Sigmoid colon (tissue), 7 donors: ENCODE measurements around the gene STOML1. TPM values are rescaled to one million over a fixed set of nuclear protein-coding genes. Genes with fewer than 3 reads are reported as not detected.

ENCODE experiments used
- DNase-seq: peaks from one replicate; pipeline ENCODE4 v3.0.0-alpha.2; 2019
- H3K27ac ChIP-seq, 4 donors: fragments of 200-600 bp; sonication (generic); one replicate each; pipeline ENCODE4 v1.5.1; 2016 to 2019; ENCODE audit warnings: mild to moderate bottlenecking in 1 of 4
- H3K27me3 ChIP-seq, 3 donors: fragments of 200-600 bp; sonication (generic); one replicate each; pipeline ENCODE4 v1.5.1; 2019; ENCODE audit warnings: mild to moderate bottlenecking in 1 of 3
- H3K36me3 ChIP-seq, 4 donors: fragments of 200-600 bp; sonication (generic); one replicate each; pipeline ENCODE4 v1.5.1; 2016 to 2019
- H3K4me1 ChIP-seq, 4 donors: fragments of 200-600 bp; sonication (generic); one replicate each; pipeline ENCODE4 v1.5.1; 2017 to 2019
- H3K4me3 ChIP-seq, 4 donors: fragments of 200-600 bp; sonication (generic); one replicate each; pipeline ENCODE4 v1.5.1; 2017 to 2019; ENCODE audit warnings: mild to moderate bottlenecking in 2 of 4, moderate library complexity in 1 of 4
- H3K9me3 ChIP-seq, 4 donors: fragments of 200-600 bp in 3 of 4; sonication (generic) in 3 of 4; one replicate each; pipeline versions ENCODE4 v1.5.1 to v1.6.1; 2013 to 2019
- EP300 ChIP-seq, 4 donors: sonication (generic); formaldehyde crosslinking; IDR thresholded peaks; one replicate each; pipeline ENCODE4 v1.6.1; 2017; ENCODE audit warnings: antibody characterized with exemption in 4 of 4
- POLR2A ChIP-seq, 2 donors: fragments of 450-650 bp; IDR thresholded peaks; one replicate each; pipeline ENCODE4 v1.6.1; 2016; ENCODE audit warnings: antibody characterized with exemption in 2 of 2, mild to moderate bottlenecking in 2 of 2, moderate library complexity in 2 of 2
- POLR2AphosphoS5 ChIP-seq, 4 donors: sonication (generic); formaldehyde crosslinking; IDR thresholded peaks; one replicate each; pipeline ENCODE4 v1.6.1; 2017; ENCODE audit warnings: antibody characterized with exemption in 4 of 4
- WGBS, 2 donors: extraction: QIAGEN DNeasy Blood & Tissue Kit; methylation state at CpG; one replicate each; pipeline ENCODE4 v1.1.7; 2013; 5-methylcytosine and 5-hydroxymethylcytosine counted together
- intact Hi-C: fragments of 100-400 bp; cut with DNase I; formaldehyde crosslinking; loops from one replicate; pipeline ENCODE4 v1.15.1; 2023
- polyA plus RNA-seq, 3 donors: library from polyadenylated mRNA; stranded (reverse); fragments of 200-250 nt; gene quantifications; one replicate each; pipeline ENCODE4 v1.2.3, GENCODE V29; 2013
- total RNA-seq, 4 donors: library from RNA; depleted of rRNA; stranded (reverse); fragments of >200 nt; gene quantifications; one replicate each; pipeline ENCODE4 v1.1.0, GENCODE V29; 2016
- TF ChIP-seq, protein P1 (sequence below), 4 experiments: fragments of 450-650 bp in 3 of 4; fragments of 200-600 bp in 1 of 4; IDR thresholded peaks; one replicate each; pipeline ENCODE4 v1.5.1; 2016 to 2019; ENCODE audit warnings: antibody characterized with exemption in 4 of 4, mild to moderate bottlenecking in 3 of 4, moderate library complexity in 2 of 4
- donor health status: healthy with polysubstance abuse.
- donor health status: Bipolar disorder and iron deficiency.
- donor health status: healthy.

Gene STOML1
- total and polyA plus RNA-seq, 7 donors: 3.5 to 18.5 (median 13.2) TPM

- no peak for DNase-seq
- no peak for TF ChIP-seq POLR2AphosphoS5 (IDR thresholded peaks at IDR 0.05)
- TF ChIP-seq POLR2A (IDR thresholded peaks at IDR 0.05): no peak
- Histone ChIP-seq H3K4me3 (no peak overlapping the region), H3K9me3 (no peaks in the 10 kb centered on the region), H3K27ac (no peak overlapping the region), H3K27me3 (no peaks in the 10 kb centered on the region), H3K4me1 (peaks cover 0 to 31% (median 23%) of the 10 kb centered on the region in 4 donors), H3K36me3 (peaks cover 28 to 46% (median 36%) of the 10 kb centered on the region in 4 donors)
- WGBS, 2 donors: 94 to 96% methylated on average over 28 of the region's 28 CpGs
- intact Hi-C loops: no loop called here
Measured at GRCh38 chr15:74035121-74036017, 43.3 kb upstream of the STOML1 start.

- no peaks in the 10 kb centered on the region for H3K27me3 ChIP-seq
- H3K9me3 ChIP-seq: no peaks in the 10 kb centered on the region
- intact Hi-C loops: no loop called here
- no peak for DNase-seq
- no peak overlapping the region for H3K4me3 ChIP-seq
- peaks cover 28 to 56% (median 38%) of the 10 kb centered on the region in 4 donors for H3K36me3 ChIP-seq
- TF ChIP-seq POLR2A (IDR thresholded peaks at IDR 0.05) (no peak), EP300 (IDR thresholded peaks at IDR 0.05) (no peak), POLR2AphosphoS5 (IDR thresholded peaks at IDR 0.05) (no peak)
- TF ChIP-seq, protein P1, sequence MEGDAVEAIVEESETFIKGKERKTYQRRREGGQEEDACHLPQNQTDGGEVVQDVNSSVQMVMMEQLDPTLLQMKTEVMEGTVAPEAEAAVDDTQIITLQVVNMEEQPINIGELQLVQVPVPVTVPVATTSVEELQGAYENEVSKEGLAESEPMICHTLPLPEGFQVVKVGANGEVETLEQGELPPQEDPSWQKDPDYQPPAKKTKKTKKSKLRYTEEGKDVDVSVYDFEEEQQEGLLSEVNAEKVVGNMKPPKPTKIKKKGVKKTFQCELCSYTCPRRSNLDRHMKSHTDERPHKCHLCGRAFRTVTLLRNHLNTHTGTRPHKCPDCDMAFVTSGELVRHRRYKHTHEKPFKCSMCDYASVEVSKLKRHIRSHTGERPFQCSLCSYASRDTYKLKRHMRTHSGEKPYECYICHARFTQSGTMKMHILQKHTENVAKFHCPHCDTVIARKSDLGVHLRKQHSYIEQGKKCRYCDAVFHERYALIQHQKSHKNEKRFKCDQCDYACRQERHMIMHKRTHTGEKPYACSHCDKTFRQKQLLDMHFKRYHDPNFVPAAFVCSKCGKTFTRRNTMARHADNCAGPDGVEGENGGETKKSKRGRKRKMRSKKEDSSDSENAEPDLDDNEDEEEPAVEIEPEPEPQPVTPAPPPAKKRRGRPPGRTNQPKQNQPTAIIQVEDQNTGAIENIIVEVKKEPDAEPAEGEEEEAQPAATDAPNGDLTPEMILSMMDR (IDR thresholded peaks at IDR 0.05): no peak
- 87 to 94% methylated on average over 10 of the region's 10 CpGs for WGBS, 2 donors
- H3K4me1 ChIP-seq: peaks cover 0 to 20% (median 16%) of the 10 kb centered on the region in 4 donors
- no peak overlapping the region for H3K27ac ChIP-seq
Measured at GRCh38 chr15:74034206-74034755, 42.2 kb upstream of the STOML1 start.

- intact Hi-C loops: no loop called here
- H3K27me3 ChIP-seq: no peaks in the 10 kb centered on the region
- no peak for DNase-seq
- no peak overlapping the region for H3K4me3 ChIP-seq
- TF ChIP-seq, protein P1 (IDR thresholded peaks at IDR 0.05): no peak
- 85 to 88% methylated on average over 16 of the region's 16 CpGs for WGBS, 2 donors
- H3K9me3 ChIP-seq: no peaks in the 10 kb centered on the region
- H3K4me1 ChIP-seq: peaks cover 0 to 27% (median 22%) of the 10 kb centered on the region in 4 donors
- peaks cover 28 to 58% (median 38%) of the 10 kb centered on the region in 4 donors for H3K36me3 ChIP-seq
- no peak overlapping the region for H3K27ac ChIP-seq
Measured at GRCh38 chr15:74032606-74033561, 40.8 kb upstream of the STOML1 start.

GRCh38 chr15:74032046-74032445 is 40.0 kb upstream of the STOML1 start:
- peak; percentile 26 for DNase-seq
- no peak overlapping the region for H3K4me3 ChIP-seq
- 96 to 98% methylated on average over 6 of the region's 6 CpGs for WGBS, 2 donors
- TF ChIP-seq POLR2A (IDR thresholded peaks at IDR 0.05) (no peak), EP300 (IDR thresholded peaks at IDR 0.05) (no peak), POLR2AphosphoS5 (IDR thresholded peaks at IDR 0.05) (no peak)
- TF ChIP-seq, protein P1 (IDR thresholded peaks at IDR 0.05): no peak
- peaks cover 28 to 62% (median 38%) of the 10 kb centered on the region in 4 donors for H3K36me3 ChIP-seq
- no peaks in the 10 kb centered on the region for H3K27me3 ChIP-seq
- no peaks in the 10 kb centered on the region for H3K9me3 ChIP-seq
- intact Hi-C loops: no loop called here
- H3K27ac ChIP-seq: no peak overlapping the region
- peaks cover 0 to 32% (median 26%) of the 10 kb centered on the region in 4 donors for H3K4me1 ChIP-seq
